GM12892 (cell line): ENCODE results near the gene TBC1D24.

Source experiments
- POLR2A ChIP-seq: IDR thresholded peaks from 2 replicates; pipeline ENCODE4 v1.6.1; 2011; ENCODE audit warnings: low read depth, low read length, control low read depth
- POLR2AphosphoS5 ChIP-seq: IDR thresholded peaks from 2 replicates; pipeline ENCODE4 v1.6.1; 2011; ENCODE audit warnings: low read depth, low read length, control low read depth
- TAF1 ChIP-seq: IDR thresholded peaks from 2 replicates; pipeline ENCODE4 v1.6.1; 2011; ENCODE audit warnings: low read depth, mild to moderate bottlenecking, control low read depth, low read length, borderline replicate concordance

DNA sequence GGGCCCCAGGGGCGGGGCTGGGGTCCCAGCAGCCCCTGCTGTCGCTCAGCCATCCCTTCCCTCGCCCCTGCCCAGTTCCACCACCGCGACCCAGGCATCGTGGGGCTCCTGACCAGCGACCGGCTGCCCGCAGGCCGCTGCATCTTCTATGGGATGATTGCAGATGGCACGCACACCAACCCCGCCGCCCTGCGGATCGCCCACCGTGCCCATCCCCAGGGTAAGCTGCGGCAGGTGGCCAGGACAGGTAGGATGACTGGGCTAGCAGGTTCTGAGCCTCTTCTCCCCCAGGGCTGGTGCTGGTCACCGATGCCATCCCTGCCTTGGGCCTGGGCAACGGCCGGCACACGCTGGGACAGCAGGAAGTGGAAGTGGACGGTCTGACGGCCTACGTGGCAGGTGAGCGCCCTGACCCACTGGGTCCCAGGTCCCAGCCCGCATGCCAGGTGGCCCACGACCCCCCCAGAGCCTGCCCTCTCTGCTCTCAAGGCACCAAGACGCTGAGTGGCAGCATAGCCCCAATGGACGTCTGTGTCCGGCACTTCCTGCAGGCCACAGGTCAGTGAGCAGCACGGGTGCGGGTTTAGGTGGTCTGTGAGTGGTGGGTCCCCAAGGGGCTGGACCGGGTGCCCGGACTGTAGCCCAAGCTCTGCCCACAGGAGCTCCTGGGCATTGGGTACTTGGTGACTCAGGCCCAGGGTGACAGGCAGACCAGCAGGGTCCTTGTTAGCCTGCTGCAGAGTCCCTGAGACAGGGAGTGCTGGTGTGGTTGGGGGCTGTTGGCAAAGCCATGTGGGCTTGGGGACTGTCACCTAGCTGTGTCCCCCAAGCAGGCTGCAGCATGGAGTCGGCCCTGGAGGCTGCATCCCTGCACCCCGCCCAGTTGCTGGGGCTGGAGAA lies 53.5 kb downstream of the TBC1D24 start:
- TF ChIP-seq POLR2AphosphoS5 (no peak; the same call in 1 of the 2 replicates), POLR2A (no peak), TAF1 (no peak)
